ENCODE results near the gene RASGRF1.
A peak's percentile ranks its signal among the peaks of the same experiment; 100 is the strongest.
"Not testable (repeated sequence)": the region's sequence is repeated elsewhere in the genome, so short reads cannot be mapped to it uniquely, and the experiment has no call there.

The RASGRF1 gene, protein sequence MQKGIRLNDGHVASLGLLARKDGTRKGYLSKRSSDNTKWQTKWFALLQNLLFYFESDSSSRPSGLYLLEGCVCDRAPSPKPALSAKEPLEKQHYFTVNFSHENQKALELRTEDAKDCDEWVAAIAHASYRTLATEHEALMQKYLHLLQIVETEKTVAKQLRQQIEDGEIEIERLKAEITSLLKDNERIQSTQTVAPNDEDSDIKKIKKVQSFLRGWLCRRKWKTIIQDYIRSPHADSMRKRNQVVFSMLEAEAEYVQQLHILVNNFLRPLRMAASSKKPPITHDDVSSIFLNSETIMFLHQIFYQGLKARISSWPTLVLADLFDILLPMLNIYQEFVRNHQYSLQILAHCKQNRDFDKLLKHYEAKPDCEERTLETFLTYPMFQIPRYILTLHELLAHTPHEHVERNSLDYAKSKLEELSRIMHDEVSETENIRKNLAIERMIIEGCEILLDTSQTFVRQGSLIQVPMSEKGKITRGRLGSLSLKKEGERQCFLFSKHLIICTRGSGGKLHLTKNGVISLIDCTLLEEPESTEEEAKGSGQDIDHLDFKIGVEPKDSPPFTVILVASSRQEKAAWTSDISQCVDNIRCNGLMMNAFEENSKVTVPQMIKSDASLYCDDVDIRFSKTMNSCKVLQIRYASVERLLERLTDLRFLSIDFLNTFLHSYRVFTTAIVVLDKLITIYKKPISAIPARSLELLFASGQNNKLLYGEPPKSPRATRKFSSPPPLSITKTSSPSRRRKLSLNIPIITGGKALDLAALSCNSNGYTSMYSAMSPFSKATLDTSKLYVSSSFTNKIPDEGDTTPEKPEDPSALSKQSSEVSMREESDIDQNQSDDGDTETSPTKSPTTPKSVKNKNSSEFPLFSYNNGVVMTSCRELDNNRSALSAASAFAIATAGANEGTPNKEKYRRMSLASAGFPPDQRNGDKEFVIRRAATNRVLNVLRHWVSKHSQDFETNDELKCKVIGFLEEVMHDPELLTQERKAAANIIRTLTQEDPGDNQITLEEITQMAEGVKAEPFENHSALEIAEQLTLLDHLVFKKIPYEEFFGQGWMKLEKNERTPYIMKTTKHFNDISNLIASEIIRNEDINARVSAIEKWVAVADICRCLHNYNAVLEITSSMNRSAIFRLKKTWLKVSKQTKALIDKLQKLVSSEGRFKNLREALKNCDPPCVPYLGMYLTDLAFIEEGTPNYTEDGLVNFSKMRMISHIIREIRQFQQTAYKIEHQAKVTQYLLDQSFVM (N-terminal part only)

DNA sequence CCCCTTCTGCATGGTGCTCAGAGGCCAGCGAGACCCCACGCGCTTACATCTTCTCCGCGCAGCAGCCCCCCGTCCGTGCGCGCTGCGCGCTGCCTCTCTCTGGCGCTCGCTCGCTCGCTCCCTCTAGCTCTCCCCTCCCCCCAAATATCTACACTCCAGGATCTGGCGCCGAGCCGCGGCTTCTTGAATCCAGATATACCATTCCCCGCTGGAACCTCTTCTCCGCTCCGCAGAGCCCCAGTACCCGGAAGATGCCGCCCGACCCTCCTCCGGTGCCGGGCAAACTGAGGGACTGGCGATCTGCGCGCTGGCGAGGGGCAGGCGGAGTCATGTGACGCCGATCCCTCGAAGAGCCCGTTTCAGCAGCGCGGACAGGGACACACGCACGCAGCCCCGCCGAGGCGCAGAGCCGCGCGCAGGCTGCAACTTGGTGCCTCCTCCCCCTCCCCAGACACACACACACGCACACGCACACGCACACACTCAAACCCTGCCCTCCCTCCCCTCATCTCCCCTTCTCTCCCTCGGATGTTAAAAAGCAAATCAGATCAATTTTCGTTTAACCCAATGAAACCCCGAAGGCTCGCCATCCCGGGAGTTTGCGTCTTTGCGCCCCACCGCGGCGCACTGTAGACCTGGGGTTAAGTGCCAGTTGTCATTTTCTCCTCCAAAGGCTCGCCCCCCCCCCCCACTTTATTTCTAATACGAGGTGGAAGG lies at the start of gene RASGRF1:
TSS of gene RASGRF1 (minus strand) at position 294 of the 717 bp plus-strand sequence. CDS start at position 12, 282 bp downstream.
- DNase-seq, result no peak

DNA sequence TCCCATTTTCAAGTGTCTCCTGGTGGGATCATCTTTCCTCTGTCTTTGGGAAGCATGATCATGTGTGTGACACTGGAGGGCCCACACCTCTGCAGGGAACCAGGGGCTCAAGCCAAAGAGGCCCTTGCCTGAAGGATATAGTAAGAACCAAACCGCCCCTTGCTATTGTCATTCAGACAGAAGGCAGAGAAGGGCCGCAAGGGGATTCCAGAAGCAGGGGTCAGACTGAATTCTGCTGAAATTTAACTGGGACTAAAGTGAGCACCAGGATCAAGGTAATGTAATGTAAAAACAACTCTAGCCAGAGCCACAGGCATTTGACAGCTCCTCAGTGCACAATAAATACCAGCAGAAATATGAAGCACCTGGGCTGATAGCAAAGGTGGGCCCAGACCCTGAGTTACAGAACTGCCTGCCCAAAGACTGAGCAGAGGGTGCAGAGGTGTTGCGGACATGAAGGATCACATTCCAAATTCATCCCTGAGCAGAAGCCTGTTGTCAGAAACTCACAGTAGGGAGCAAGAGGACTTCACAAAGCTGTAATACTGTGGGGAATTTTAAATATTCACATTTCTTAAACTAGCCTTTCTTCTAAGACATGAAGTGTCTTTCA lies 46.0 kb upstream of the RASGRF1 start:
- DNase-seq, result no peak

DNA sequence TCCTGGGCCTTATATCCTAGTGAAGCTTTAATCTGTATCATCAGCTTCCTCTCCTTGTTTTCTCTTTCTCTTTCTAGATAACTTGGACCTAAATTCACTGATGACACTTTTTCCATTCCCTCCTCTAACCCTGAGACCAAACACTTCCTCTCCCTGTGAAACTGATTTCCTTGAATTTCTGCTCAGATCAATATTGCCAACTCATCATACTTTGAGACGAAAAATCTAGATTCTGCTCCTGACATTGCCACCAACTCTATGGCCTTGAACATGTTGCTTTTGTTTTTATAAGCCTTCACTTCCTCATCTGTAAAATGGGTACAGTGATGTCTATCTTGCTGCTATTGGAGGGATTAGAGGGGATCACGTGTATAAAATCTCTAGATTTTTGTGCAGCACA lies 42.7 kb upstream of the RASGRF1 start:
- no peak for DNase-seq

DNA sequence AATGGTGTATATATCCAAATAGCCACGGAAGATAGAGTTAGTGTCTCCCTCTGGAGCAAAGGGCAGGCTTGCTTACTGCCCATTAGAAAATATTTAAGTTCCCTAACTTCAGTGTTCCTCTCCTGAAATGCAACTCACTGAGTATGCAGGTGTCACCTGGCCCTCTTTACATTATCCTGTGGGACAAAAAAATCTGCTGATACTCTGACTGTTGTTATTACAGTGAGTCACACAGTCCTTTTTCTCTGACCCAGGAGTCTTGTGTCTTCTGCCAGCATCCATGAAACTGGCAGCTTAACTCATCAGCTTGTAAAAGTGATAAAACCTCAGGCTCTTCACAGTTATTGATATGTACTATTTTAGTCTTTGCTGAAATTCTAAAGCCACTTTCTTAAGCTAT lies 42.2 kb upstream of the RASGRF1 start:
- DNase-seq, result no peak

DNA sequence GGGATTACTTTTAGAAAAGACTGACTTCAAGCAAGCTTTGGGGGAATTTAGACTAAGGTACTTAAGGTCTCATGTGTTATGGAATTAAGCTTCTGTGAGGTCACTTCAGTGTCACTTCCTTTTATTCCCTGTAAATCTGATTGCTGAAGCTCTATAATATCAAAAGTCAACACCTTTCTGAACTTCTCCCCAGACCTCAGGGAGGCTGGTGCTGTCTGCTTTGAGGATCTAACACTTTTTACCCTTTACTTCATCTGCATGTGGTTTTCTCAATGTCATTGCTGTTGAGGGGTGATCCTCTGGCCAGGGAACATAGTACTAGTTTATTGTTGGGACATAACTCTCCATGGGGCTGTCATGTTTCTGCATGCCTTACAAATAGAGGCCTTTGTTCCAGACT lies 41.8 kb upstream of the RASGRF1 start:
- no peak for DNase-seq

DNA sequence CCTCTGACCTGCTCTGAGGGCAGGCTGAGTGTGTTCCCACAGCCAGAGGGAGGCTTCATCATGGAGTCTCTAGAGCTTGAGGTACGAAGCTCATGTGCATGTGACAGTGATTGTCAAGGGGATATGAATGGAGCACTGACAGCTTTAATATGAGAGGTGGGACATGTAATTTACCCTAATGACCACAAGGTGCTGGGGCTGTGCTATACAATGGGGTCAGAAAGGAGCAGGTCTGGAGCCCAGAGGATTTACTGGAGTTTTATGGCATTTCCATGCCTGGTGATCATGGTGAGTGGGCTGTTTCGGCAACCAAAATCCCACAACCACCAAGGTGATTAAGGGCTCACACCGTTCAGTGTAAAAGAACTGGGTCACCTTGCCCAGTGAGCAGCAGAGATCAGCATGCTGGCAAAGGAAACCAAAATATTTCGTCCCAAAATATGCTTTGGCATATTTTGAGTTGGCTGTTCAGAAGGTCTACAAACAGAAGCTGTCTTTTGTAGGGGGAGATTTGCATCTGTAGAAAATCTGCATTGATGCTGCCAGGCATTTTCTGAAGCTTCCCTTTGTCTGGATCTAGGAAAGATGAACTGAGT lies 40.1 kb upstream of the RASGRF1 start:
- peak in 1 of 2 experiments; percentile 9 for DNase-seq

DNA sequence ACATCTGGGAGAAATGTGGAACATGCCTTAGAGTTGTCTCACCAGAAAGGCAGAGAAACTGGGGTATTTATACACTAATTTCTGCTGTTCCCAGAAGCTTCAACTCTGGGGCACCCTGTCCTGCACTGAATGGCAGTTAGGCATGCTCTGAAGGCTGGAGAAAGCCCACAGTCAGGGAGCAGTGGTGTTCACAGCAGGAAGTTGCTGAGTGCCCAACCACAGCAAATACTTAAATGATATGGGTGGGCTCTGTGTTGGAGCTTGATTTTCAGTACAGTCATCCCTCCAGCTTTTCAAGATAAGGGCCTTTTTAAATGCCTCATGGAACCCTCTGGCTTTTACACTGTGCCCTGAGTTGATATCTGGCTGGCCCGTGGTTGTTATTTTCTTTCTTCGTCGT lies 38.7 kb upstream of the RASGRF1 start:
- no peak for DNase-seq

DNA sequence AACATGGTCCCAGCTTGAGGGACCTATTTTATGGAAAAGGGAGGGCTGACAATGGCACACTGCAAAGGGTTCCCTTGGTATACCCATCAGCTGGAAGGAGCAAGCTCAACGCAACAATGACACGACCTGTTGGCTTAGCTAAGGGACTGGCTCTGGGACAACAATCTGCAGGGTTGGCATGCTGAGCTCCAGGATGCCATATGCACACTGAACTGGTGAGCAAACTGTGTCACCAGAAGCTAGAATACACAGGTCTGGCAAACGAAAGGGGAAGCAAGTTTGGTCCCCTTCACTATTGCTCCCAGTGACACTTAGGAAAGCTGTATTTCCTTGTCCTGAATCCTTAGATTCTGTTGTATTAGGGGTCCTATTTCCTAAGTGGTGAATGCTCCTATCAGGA lies 38.0 kb upstream of the RASGRF1 start:
- DNase-seq, result no peak

DNA sequence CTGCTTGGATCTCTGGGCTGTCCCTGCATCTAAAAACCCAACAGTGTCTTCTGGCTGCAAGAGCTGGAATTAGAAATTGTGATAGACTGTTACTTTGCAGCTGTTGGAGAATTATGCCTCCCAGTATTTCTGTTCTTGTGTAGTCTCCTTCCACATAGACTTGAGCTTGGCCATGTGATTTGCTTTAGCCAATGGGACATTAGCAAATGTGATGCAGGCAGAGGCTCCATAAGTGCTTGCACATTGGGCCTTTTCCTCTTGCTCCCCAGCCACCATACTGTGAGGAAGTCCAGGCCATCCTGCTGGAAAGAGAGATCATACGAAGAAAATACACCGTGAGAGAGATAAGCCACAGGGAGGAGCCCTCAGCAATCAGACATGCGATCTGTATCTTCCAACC lies 33.8 kb upstream of the RASGRF1 start:
- DNase-seq, result no peak

DNA sequence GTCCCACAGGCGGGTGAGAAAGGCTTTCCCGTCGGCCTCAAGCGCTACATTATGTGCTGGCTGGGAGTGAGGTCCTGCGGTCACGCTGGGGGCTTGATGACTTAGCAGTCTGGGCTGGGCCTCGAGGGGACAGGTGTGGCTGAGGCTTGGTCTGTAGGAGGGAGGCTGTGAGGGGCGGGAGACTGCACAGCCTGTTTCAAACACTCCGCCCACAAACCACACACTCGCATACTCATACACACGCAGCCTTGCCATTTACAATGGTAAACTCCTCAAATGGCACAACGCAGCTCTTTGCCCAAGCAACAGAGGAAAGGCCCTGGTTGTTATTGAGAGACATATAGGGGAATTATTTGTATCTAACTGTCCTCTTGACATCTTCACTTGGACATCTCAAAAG lies 32.4 kb upstream of the RASGRF1 start:
- DNase-seq, result no peak

DNA sequence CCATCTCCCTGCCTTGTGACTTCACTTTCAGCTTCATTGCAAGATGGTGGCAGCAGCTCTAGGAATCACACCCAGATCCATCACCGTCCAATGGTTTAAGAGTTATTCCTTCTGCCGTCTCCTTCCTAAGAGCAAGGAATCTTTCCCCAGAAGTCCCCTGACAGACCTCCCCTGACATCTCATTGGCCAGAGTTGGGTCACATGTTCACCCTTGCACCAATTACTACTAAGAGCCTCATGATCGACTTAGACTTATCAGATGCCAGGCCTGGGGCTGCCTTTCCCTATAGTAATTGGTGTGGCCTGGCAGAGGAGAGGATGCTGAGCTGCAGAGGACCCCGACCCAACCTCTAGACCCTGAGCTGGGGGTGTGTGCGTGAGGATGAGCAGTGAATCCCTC lies 31.8 kb upstream of the RASGRF1 start:
- DNase-seq, result no peak

DNA sequence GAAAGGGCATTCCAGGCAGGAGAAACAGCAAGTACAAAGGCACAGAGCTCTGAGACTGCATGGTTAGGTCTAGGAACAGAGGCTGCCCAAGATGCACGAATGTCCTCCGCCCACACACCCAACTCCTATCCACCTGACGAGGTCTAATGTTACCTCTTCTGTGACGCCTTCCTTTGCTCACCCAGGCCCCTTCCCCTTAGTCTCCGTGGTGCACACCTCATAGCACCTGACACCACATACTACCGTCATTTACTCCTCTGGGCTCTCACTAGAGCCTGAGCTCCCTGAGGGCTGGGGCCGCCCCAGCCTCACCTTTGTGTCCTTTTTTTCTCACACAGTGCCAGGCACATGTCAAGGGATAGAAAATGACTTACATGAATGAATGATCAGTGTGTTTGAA lies 31.0 kb upstream of the RASGRF1 start:
- DNase-seq, result no peak

DNA sequence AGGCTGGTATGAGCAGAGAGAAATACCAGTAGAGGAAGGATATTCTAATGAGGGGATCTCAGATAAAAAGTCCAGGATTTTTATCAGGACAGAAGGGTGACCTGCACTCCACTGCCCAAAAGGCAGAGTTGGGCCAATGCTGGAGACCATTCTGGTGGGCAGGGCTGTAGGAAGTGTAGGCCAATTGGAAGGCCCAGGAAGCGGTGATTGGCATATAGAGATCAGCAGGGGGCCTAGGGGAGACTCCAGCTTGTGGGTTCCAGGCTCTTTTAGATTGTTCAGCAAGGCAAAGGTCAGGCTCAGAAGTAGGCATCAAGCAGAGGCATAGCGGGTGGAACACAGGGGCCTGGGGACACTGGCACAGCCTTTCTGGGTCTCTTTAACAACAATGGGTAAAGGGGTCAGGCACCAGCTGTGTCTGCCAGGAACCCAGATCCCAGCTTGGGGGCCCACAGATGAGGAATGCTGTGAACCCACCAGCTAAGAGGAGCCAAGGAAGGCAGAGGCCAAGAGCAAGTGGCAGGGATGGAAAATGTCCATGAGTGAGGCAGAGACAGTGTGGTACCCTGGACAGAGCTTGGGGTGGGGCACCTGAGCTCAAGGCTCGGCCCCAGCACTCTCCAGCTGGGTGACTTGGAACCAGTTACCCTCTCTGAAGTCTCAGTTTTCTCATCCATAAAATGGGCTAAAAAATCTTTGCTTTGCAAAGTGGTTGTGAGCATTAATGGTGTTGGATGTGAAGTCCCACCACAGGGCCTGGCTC lies 27.0 kb upstream of the RASGRF1 start:
- DNase-seq, result no peak

DNA sequence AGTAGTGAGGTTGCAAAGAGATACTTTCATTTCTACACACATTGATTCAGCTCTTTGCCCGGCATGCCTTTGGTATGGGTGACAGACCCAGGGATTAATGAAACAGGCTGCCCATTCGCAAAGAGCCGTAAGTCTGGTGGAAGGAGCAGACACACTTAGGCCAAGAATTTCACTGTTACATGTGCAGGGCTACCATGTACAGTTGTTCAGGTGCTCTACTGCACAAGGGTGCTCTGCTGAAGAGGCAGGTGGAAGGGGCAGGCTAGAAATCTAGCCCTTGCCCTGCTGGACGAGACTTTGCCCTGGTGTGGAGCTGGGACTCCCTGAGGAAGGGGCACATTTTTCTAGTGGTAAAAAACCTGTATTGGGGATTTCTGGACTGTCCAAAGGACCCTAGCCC lies 26.2 kb upstream of the RASGRF1 start:
- no peak for DNase-seq

DNA sequence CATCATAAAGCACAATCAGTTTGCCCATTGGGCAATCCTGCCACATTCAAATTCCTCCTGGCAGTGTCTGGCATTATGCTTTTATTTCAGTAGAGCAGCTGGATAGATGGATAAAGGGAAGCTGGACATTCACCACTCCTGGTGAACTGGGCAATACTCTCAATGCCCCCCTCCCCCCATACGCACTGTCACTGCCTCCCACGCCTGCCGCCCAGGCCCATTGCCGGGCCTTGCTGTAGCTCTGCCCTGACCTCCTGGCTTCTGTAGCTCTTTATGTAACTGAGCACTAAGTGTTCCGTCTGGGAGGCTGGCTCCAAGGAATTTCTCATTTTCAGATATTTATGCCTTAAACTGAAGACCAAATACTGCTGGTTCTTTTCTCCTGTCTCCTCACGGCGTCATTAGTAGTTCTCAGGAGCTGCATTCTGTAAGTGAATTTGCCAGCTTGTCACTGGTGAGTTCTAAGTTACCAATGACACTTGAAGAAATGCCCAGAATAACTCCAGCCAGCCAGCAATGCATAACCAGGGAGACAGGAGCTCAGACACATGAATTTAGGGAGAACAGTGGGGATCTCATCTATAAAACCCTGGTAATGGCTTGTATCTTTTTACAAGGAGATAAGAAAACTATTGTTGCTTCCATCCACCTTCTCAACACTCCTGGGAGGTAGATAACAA lies 25.5 kb upstream of the RASGRF1 start:
- DNase-seq, result no peak

DNA sequence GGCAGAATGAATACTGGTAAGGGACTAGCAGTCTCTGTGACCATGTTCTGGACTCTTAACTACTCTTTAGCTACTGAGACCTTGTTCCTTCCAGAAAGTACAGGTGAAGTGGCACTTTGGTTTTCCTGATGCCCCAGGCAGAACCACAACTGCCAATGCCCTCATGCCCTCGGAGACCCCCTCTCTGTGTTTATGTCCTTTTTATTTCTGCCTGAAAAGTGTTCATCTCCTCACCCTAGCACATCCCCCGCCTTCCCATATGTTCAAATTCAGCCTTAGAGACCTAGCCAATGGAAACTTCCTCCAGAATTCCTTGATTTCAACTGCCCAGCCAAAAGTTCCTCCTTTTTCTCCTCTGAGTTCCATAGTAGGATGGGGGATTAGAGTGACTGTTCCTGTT lies 23.3 kb upstream of the RASGRF1 start:
- DNase-seq, result no peak

DNA sequence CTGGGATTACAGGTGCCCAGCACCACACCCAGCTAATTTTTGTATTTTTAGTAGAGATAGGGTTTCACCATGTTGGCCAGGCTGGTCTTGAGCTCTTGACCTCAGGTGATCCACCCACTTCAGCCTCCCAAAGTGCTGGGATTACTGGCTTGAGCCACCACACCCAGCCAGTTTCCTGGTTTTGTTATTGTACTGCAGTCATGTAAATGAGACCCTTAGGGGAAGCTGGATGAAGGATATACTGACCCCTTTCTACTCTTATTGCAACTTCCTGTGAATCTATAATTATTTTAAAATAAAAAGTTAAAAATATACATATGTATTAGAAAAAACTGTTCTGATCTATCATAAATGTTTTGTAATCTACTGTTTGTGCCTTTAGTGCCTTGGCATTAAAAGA lies 20.8 kb upstream of the RASGRF1 start:
- not testable (repeated sequence) for DNase-seq

DNA sequence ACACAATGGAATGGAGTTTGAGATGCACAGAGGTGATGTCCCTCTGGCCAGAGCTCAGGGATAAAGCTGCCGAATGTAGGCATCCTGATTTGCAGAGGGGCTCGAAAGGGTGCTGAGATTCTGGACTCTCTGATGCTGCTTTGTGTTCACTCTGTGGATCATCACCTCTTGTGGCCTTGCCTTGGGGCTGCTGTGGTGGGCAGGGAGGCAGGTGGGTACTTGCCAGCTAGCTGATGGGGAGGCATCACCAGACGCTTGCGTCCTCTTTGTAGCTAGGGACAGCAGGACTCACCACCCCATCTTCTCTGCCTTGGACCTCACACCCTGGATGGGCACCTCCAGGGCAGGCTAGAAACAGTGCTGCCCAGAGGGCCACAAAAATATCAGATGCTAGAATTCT lies 14.6 kb upstream of the RASGRF1 start:
- no peak for DNase-seq

DNA sequence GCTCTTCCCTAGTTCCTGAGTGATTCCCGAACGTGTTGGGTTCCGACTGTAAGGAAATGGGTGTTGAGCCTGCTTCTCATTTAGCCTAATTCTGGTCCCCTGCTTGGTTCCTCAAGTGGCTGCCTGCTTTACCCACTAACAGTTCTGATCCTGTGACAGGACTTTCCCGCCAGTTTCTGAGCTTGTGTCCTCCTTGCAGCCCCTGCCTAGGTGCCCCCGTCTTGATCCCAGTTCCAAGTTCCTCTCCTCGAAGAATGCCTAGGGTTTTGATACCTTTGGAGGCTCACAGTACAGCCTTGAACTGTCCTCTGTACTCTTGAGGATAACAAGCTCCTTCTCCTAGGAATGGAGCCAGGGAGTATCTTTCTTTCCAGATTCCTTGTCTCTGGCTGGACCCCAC lies 12.0 kb upstream of the RASGRF1 start:
- DNase-seq, result no peak

DNA sequence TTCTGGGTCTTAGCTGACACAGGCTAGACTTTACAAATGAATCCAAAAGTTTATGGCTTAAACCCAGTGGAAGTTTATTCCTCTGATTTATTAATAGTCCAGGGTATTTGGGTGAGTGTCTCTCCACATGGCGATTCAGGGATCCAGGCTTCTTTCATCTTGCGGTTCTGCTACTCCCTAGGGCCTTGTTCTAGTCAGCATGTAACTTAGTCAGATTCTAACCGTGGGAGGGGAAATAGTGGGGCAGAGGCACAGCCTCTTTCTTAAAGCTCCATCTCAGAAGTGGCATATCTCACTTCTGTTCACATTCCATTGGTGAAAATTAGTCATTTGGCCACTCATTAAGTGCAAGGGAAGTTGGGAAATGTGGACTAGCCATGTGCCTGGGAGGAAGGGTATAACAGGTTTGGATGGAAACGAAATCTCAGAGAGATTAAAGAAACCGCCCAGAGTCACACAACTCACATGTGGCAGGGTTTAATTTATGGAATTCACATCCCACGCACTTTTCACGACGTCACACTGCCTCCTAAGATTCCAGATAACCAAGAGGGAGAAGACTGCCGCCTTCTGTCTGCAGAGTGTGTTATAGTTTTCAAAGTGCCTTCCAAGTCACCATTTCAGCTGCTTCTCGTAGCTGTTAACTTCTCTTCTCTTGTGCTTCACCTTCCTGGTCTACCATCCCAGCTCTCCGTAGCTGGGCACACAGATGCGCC lies 11.4 kb upstream of the RASGRF1 start:
- DNase-seq, result no peak

All from Kasumi-1 (cell line).